ENCODE results near the gene SPOP.

- TF ChIP-seq TAF1 (IDR thresholded peaks at IDR 0.05; ENCODE audit: borderline replicate concordance, insufficient read depth, low read length) (no peak), REST (IDR thresholded peaks at IDR 0.05; ENCODE audit: insufficient read depth in 1 of 2, low read depth in 2 of 2, low read length in 2 of 2) (no peak), POLR2AphosphoS5 (IDR thresholded peaks at IDR 0.05; ENCODE audit: low read depth, low read length) (no peak), SIN3A (IDR thresholded peaks at IDR 0.05; ENCODE audit: borderline replicate concordance, insufficient read depth, low read length) (no peak)
These were observed 11.0 kb upstream of the SPOP start for GRCh38 chr17:49688848-49689247.
